ENCODE data around the gene ALDH8A1.

GRCh38 chr6:134875367-134875766 lies 74.5 kb downstream of the ALDH8A1 start:
- no peak for TF ChIP-seq CTCF (conservative IDR thresholded peaks at IDR 0.05)
- TF ChIP-seq EZH2 (IDR thresholded peaks at IDR 0.05; ENCODE audit: low read depth), result no peak
